Suppressor macrophage treated with lipopolysaccharide for 1 hour (primary cell): Measurements from ENCODE around the gene NLRP6.
"Not testable (repeated sequence)": the region's sequence is repeated elsewhere in the genome, so short reads cannot be mapped to it uniquely, and the experiment has no call there.

Experiments used
- DNase-seq, 3 donors: peaks; one replicate each; pipeline ENCODE4 v3.0.0-alpha.2; 2020 to 2022

Gene NLRP6

GRCh38 chr11:294780-295179, 16.6 kb downstream of the NLRP6 start:
- no peak for DNase-seq

GRCh38 chr11:295351-296170, 17.4 kb downstream of the NLRP6 start:
- DNase-seq, result no peak

- DNase-seq, result no peak
Measured at GRCh38 chr11:296171-297050, 18.2 kb downstream of the NLRP6 start.

GRCh38 chr11:297051-297585, 18.9 kb downstream of the NLRP6 start:
- no peak for DNase-seq

- peak in 2 of 3 donors; percentile 34 to 40 for DNase-seq
Measured at GRCh38 chr11:297586-298405, 19.6 kb downstream of the NLRP6 start.

GRCh38 chr11:298406-299065, 20.3 kb downstream of the NLRP6 start:
- DNase-seq, result no peak

GRCh38 chr11:299081-299891, 21.1 kb downstream of the NLRP6 start, which contains the start of gene IFITM5:
Gene IFITM5, minus strand, starts transcription at chr11:299526. Its CDS starts 36 bp downstream, at chr11:299490.
- DNase-seq, result no peak

- peak in 1 of 3 donors; percentile 29 for DNase-seq
Measured at GRCh38 chr11:299951-300735, 21.9 kb downstream of the NLRP6 start.

- peak; percentile 36 to 40 (median 38) for DNase-seq
Measured at GRCh38 chr11:303363-303762, 25.2 kb downstream of the NLRP6 start.

- no peak for DNase-seq
Measured at GRCh38 chr11:304061-304506, 25.9 kb downstream of the NLRP6 start.

- DNase-seq, result peak; percentile 63 to 73 (median 67)
Measured at GRCh38 chr11:304915-305843, 27.0 kb downstream of the NLRP6 start.

GRCh38 chr11:305844-306211, 27.6 kb downstream of the NLRP6 start:
- DNase-seq, result no peak

- DNase-seq, result no peak
Measured at GRCh38 chr11:306645-307371, 28.6 kb downstream of the NLRP6 start.

GRCh38 chr11:307766-308708, 29.8 kb downstream of the NLRP6 start, which contains the start of gene IFITM2:
Gene IFITM2, plus strand, starts transcription at chr11:307816. Its CDS starts 377 bp downstream, at chr11:308193.
- peak; percentile 75 to 84 (median 76) for DNase-seq

- not testable (repeated sequence) for DNase-seq
Measured at GRCh38 chr11:308740-309665, 30.8 kb downstream of the NLRP6 start.
